22Rv1 (cell line): ENCODE data around the gene UBAC1.

ENCODE experiments used
- H3K27ac ChIP-seq: fragments of 450-650 bp; 2 replicates; pipeline ENCODE4 v1.5.1; 2017
- ZFX ChIP-seq: fragments of 450-650 bp; IDR thresholded peaks from 2 replicates; pipeline ENCODE4 v1.6.1; 2017; ENCODE audit warnings: antibody characterized with exemption, borderline replicate concordance
- TF ChIP-seq, protein P1 (sequence below): fragments of 450-650 bp; IDR thresholded peaks from 2 replicates; pipeline ENCODE4 v1.5.1; 2017; ENCODE audit warnings: mild to moderate bottlenecking

Gene UBAC1

DNA sequence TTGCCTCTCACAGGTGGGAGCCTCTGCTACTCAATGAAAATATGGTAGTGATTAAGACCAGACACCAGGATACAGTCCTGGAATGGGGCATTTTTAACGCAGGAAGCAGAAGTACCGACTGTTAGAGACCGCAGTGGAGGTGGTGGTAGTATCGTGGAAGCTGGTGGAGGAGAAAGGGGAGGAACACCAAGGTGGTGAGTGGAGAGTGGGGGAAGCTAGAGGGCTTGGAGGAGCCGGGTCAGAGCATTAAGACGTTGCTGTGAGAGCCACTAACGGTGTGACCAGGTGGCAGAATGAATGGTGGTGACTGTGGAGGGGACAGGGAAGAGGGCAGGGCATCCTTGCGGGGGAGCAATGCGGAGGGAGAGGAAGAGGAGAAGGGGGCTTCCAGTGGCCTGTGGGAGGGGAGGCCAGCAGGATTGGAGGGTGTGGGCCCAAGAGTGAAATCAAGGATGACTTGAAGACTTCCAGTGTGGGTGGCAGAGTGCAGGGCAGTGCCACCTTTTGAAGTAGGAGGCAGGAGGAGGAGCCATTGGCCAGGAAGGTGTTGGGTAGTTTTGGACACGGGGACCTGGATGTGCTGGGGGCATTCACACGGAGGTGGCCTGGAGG is 1.6 kb upstream of the UBAC1 start:
- TF ChIP-seq, protein P1, sequence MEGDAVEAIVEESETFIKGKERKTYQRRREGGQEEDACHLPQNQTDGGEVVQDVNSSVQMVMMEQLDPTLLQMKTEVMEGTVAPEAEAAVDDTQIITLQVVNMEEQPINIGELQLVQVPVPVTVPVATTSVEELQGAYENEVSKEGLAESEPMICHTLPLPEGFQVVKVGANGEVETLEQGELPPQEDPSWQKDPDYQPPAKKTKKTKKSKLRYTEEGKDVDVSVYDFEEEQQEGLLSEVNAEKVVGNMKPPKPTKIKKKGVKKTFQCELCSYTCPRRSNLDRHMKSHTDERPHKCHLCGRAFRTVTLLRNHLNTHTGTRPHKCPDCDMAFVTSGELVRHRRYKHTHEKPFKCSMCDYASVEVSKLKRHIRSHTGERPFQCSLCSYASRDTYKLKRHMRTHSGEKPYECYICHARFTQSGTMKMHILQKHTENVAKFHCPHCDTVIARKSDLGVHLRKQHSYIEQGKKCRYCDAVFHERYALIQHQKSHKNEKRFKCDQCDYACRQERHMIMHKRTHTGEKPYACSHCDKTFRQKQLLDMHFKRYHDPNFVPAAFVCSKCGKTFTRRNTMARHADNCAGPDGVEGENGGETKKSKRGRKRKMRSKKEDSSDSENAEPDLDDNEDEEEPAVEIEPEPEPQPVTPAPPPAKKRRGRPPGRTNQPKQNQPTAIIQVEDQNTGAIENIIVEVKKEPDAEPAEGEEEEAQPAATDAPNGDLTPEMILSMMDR: no peak
- no peak for TF ChIP-seq ZFX
- H3K27ac ChIP-seq: peak overlapping the region; percentile 75

DNA sequence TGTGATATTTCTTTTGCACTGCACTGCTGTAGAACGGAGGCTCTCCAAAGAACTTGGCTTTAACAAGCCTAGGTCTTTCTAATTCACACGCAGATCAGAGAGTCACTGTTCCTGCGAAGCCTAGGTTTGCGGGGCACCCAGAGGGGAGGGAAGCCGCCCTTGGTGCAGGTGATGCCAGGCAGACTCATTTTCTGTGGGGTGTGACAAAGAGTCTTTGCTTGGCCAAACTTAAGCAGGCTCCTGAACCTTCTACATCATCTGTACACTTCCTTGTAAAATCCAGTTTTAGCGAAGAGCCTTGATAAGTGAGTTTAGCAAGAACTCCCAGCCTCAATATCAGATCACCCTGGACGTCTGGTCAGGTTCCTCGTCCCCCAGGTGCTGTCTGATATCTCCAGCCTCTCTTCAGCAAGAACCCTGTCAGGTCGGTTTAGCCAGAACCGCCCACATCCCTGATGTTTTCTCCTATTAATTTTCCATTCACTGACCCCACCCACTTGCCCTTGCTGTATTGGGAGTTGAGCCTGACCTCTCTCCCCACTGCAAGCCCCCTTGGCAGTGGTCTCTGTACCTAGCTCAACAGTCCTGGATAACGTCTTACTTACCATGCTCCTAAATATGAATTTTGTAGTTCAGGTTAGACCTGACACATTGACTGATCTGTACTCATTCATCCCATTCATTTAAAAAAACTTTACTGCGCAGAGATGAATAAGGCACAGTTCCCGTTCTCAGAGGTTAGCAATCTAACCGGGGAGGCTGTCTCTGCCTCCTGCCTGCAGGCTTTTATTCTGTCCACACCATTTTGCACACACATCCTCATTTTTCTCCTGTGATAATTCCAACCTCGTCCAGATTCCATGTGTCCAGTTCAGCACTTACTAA is 880 bp upstream of the UBAC1 start:
- H3K27ac ChIP-seq: peak overlapping the region; percentile 75
- TF ChIP-seq ZFX: no peak
- TF ChIP-seq, protein P1: no peak

DNA sequence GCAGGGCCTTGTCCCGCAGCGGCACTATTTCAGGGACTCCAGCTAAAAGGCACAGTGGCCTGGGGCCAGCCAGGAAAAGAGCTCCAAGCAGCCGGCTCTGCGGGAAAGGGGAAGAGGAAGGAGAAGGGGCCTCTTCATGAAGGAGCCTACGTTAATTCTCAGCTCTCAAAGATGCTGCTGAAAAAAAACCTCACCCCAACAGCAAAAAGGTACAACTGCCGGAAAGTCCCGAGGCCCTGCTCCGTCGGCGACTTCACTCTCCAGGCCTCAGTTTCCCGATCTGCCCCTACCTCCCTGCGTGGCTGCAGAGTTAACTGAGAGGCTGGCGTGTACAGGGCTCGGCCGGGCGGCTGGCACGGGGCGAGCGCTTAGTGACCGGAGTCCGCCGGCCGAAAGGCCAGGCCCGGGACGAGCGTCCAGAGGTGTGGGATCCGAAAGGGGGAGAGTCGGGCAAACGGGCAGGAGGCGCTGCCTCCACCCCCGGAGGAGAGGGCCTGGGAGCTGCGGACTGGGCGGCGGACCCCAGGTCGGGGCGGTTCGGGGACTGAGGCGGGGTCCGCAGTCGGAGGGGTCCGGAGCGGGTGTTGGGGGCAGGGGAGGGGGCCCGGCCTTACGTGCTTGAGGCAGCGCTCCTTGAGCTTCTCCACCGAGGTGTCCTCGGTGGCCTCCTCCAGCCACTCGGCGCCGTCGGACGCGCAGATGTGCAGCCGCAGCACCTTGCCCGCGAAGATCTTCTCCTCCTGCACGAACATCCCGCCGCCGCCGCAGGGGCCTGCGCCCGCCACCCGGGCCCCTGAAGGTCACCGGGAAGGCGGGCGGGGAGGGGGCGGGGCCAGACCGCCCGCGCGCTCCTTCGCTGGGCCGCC is 529 bp downstream of the UBAC1 start:
- peak overlapping the region; percentile 75 for H3K27ac ChIP-seq
- TF ChIP-seq ZFX: no peak
- TF ChIP-seq, protein P1: no peak

DNA sequence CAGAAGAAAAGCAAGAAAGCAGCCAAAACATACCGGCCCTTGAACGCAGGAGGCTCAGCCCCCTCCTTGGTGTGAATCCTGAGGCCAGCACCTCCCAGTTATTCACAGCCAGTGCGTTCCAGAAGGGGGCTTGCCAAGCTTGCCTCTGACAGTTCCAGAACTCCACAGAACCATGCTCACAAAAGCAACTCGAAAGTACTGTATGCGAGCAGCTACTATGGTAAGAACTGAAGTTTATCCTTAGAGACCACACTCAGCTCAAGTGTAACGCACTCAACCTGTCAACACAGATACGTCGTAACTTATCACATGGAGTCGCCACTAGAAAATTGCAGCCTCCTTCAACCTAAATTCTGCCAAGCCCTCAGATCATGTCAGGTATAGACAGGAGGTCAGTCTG is 1.4 kb downstream of the UBAC1 start:
- TF ChIP-seq, protein P1: no peak
- TF ChIP-seq ZFX: no peak
- peak overlapping the region; percentile 75; the same call in 1 of the 2 replicates for H3K27ac ChIP-seq

DNA sequence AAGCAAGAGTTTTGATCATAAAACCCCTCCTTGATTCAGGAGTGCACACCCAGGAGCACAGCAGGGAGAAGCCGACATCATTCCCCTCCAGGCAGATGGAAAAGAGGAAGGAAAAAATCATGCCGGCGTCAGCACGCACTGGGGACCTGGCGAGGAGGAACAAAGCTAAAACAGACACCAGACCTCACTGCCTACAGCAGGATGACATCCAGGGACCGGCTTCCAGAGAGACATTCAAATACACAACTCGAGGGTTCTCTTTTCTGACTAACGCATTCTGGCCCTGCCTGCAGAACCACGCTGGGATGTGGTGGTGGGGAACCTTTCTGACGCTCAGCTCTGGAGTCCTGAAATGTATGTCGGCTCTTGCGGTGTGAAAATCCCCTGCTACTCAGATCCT is 2.7 kb downstream of the UBAC1 start:
- no peak for TF ChIP-seq ZFX
- TF ChIP-seq, protein P1: no peak
- H3K27ac ChIP-seq: no peak overlapping the region

DNA sequence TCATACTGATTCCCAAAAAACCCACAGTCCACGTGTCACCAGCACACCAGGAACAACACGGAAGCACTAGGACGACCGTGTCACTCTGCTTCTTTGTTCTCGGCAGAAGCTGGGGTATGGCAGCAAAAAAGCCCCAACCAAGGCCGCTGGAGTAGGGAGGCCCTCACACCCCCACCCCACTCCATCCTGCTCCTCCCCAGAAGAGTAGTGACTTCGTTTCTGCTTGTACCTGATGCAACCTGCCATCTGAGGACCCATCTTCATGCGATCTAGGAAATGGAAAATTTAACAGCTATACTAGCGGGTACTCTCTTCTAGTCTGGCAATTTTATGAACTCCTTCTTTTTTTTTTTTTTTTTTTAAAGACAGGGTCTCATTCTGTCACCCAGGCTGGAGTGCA is 3.7 kb downstream of the UBAC1 start:
- H3K27ac ChIP-seq: no peak overlapping the region
- no peak for TF ChIP-seq ZFX
- TF ChIP-seq, protein P1: no peak
